IPS-18c (cell line): ENCODE data around the gene FAM107A.

Experiments
- H3K4me3 ChIP-seq: 2 replicates; pipeline ENCODE4 v1.7.0; 2013; ENCODE audit warnings: low read depth, mild to moderate bottlenecking, low read length, moderate library complexity; ENCODE audit not compliant: insufficient read depth
- H3K9me3 ChIP-seq: one replicate; pipeline ENCODE4 v1.6.1; 2013; ENCODE audit warnings: mild to moderate bottlenecking, low read length, moderate library complexity; ENCODE audit not compliant: control insufficient read depth, insufficient read depth

FAM107A gene

GRCh38 chr3:58574106-58574505, 3.1 kb downstream of the FAM107A start:
- Histone ChIP-seq H3K9me3 (no peaks in the 10 kb centered on the region), H3K4me3 (no peak overlapping the region)

- no peak overlapping the region for H3K4me3 ChIP-seq
- H3K9me3 ChIP-seq = no peaks in the 10 kb centered on the region
Measured at GRCh38 chr3:58573640-58574039, 3.6 kb downstream of the FAM107A start.

GRCh38 chr3:58572634-58573230, 4.5 kb downstream of the FAM107A start:
- Histone ChIP-seq H3K9me3 (no peaks in the 10 kb centered on the region), H3K4me3 (no peak overlapping the region)

DNA sequence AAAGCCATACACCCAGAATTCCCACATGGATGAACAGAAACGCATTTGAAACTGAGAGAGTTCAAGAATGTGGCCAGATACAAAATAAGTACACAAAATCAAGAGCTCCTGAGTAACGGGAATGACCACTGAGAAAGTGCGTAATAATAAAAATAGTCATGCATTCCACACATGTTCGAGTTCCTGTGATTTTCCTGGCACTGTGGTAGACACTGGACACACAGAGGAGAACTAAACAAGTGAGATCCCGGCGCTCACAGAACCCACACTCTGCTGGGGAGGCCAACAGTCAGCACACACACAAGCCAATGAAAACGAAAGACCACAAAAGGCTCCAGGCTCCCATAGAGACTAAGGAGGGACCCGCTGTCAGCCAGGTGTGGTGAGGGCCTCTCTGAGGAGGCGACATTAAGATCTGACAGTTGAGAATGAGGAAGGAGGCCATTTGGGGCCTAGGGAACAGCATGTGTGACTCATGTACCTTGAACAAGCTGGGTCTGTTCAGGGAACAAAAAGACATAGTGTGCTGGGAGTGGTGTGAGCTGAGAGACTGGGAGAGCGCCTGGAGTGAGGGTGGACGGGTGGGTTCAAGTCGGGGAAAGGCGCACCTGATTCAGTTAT, 5.1 kb downstream of the FAM107A start:
- Histone ChIP-seq H3K4me3 (no peak overlapping the region), H3K9me3 (no peaks in the 10 kb centered on the region)

DNA sequence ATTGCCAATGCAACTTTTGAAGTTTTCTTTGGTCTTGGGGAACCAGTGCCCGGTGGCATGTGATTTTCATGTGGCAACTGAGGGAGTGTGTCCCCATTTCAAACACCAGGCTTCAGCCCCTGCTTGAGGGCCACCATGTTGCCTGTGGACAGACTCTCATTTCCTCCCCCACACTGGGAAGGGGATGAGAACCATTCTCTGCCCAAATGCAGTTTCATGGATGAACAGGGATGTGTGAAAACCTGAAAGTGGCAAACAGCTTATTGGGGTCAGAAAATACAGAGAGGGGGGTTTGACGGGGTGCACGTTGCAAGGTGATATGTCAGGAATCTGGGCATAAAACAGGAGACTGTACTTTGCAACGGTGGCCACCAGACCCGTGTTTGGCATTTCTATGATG, 6.3 kb downstream of the FAM107A start:
- no peaks in the 10 kb centered on the region for H3K9me3 ChIP-seq
- H3K4me3 ChIP-seq = no peak overlapping the region

GRCh38 chr3:58569287-58570001, 7.7 kb downstream of the FAM107A start:
- no peak overlapping the region for H3K4me3 ChIP-seq
- no peaks in the 10 kb centered on the region for H3K9me3 ChIP-seq

DNA sequence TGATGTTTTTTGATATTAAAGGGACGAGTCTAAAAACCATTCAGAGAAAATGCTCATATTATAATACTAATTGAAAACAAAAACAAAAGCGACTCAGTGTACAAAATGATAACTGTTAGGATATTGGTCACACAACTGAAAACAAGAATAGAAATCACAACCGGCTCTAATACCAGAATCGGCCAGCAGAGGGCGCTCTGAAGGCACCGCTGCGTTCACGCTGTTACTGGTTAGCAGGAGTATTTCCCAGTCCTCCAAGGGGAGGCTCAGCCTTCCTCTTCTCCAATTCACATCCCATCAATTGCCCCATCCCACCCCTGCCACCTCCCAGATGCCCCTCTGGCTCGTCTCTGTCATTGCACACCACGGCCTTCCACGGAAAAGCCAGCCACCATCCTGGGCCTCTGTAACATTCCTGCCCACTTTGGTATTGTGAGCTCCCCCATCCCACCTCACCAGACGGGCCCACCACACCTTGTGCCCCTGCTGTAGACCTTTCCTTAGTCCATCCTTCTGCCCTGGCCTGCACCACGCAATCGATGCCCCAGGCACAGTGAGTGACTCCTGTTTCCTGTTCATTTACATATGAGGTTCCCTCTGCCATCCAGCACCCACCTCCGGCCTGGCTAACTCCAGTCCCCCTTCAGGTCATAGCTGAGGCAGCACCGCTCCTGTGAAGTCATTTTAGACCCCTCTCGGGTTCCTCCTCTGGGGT, 8.5 kb downstream of the FAM107A start:
- H3K9me3 ChIP-seq = no peaks in the 10 kb centered on the region
- H3K4me3 ChIP-seq = no peak overlapping the region

DNA sequence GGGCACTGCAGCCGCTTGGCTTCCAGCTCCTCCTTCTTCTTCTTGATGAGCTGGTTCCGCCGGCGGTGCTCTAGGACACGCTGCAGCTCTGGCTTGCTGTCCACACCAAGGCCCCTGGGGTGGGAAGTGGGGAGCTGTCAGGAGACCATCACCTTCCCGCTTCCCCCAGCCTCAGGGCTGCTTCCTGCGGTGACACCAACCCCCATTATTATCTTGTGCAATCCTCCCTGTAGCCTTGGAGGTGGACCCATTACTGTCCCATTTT, 10.0 kb downstream of the FAM107A start:
- Histone ChIP-seq H3K4me3 (no peak overlapping the region), H3K9me3 (no peaks in the 10 kb centered on the region)

DNA sequence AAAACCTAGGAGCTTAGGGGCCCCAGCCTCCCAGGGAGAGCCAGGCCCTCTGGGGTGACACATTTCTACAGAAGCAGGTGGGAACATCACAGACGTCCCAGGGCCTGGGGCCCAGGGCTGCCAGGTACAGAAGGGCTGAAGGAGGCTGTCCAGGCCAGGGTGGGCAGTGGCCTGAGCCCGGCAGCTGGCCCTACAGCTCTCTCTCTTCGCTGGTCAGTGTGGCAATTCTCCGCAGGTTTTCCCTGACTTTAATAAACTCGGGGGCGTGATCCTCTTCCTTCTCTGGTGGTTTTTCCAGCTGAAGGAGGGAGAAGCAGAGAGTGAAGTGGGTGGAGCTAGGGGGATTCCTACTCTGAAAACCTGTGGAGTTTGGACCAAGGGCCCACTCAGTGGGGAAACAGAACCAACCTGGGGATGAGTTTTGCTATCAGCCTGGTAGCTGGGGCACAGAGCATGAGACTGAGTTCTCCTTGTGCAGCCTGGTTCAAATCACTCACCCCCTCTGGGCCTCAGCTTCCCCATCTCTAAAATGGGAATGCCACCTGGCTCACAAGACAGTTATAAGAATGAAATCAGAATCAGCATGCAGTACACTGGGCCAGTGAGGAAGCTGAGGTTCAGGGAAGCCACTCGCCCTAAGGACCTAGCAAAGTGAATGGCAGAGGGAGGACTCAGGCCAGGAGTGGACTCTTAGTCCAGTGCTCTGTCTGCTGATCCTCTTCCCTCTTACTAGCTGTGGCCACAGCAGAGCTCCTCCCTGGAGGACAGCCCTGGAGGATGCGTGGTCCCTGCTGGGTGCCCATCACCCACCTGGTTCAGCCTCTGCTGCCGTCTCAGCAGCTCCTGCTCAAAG, 10.6 kb downstream of the FAM107A start:
- Histone ChIP-seq H3K4me3 (no peak overlapping the region), H3K9me3 (no peaks in the 10 kb centered on the region)

DNA sequence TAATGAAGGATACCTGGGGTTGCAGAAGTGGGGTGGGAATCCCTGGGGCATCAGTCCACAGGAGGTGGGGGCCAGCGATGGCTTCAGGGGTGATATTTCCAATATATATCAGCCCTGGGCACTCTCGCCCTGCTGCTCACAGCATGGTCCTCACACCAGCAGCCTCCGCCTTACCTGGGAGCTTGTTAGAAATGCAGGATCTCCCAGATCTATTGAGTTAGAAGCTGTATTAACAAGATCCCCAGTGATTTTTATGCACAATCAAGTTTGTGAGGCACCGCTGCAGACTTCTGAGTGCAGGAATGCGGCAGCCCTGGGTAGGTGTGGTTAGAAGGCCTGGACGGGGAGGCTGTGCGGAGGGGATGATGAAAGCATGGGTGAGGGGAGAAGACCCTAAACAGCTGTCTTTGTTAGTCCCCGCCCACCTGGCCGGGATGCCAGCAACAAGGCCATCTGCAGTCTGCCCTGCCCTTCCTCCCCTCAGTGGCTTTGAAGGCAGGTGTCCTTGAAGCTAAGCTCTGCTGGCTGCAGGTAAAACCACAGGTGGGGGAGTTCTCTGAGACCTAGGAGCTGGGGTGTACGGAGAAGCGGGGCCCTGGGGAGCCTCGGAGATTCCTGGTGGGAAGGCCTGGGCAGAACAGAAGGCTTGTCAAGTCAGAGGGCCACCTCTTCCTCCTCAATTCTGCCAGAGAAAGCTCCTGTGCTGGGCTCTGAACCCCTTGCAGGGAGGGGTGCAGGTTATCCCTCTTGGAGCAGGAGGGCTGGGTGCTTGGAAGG, 11.4 kb downstream of the FAM107A start:
- Histone ChIP-seq H3K9me3 (no peaks in the 10 kb centered on the region), H3K4me3 (no peak overlapping the region)

- Histone ChIP-seq H3K4me3 (no peak overlapping the region; the same call in 1 of the 2 replicates), H3K9me3 (no peaks in the 10 kb centered on the region)
Measured at GRCh38 chr3:58564456-58565160, 12.6 kb downstream of the FAM107A start.

- Histone ChIP-seq H3K4me3 (no peak overlapping the region), H3K9me3 (no peaks in the 10 kb centered on the region)
Measured at GRCh38 chr3:58564054-58564453, 13.1 kb downstream of the FAM107A start.

GRCh38 chr3:58563386-58564035, 13.7 kb downstream of the FAM107A start:
- no peak overlapping the region for H3K4me3 ChIP-seq
- no peaks in the 10 kb centered on the region for H3K9me3 ChIP-seq

DNA sequence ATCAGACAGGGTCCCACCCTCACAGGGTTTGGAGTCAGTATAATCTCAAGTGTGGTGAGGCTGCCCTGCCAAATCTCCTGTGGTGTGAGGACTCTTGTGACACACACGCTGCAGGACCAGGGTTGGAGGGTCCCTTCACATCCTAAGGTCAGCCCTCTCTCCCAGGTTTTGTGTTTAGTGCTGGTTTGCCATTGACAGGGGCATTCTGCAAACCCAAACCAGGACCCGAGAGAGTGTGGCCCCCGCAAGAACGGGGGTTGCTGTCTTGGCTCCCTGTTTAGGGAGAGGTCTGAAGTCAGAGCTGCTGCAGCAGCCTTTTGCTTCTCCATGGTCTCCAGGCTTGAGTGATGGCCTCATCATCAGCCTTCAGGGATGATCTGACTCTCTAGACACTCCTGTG, 14.7 kb downstream of the FAM107A start:
- no peaks in the 10 kb centered on the region for H3K9me3 ChIP-seq
- no peak overlapping the region for H3K4me3 ChIP-seq

- H3K9me3 ChIP-seq = no peaks in the 10 kb centered on the region
- no peak overlapping the region for H3K4me3 ChIP-seq
Measured at GRCh38 chr3:58560771-58561311, 16.4 kb downstream of the FAM107A start.
